Measurements from ENCODE around the gene KIRREL1. TPM values are rescaled to one million over a fixed set of nuclear protein-coding genes. Genes with fewer than 3 reads are reported as not detected.

The KIRREL1 gene
- total and polyA plus RNA-seq, 2 donors from 2014 or later: 13.7 to 54.9 TPM

DNA sequence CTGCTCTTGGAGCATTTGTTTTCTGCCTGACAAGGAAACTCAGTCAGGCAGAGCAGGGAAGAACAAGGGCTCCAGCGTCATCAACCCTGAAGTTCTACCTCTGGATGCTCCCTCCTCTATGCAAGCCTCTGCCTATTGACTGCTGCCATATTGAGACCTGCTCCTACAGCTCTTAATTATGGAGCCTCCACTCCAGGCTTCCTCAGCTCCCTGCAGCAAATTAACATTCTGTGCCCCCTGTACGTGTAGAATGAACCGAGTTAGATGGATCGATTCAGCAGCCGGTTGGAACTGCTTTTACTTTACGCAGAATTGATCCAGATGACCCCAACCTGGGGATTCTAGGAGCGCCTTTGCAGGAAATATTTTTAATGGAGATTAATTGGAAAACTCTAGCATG is 68.7 kb downstream of the KIRREL1 start:
- Histone ChIP-seq H3K4me3 (ENCODE audit: low read length in 3 of 3) (no peak overlapping the region), H3K9me3 (ENCODE audit: control insufficient read depth in 2 of 3, insufficient read depth in 1 of 3, low read length in 3 of 3) (no peaks in the 10 kb centered on the region), H3K36me3 (ENCODE audit: control insufficient read depth in 2 of 3, insufficient read depth in 3 of 3, low read length in 3 of 3) (peaks cover 0 to 5% (median 2%) of the 10 kb centered on the region in 3 donors), H3K27ac (ENCODE audit: low read depth in 2 of 2, low read length in 2 of 2) (no peak overlapping the region), H3K4me1 (ENCODE audit: control insufficient read depth in 2 of 3, insufficient read depth in 2 of 3, low read depth in 1 of 3, low read length in 3 of 3) (peaks cover 0 to 10% (median 3%) of the 10 kb centered on the region in 3 donors), H3K9ac (ENCODE audit: low read length in 3 of 3) (no peak overlapping the region), H3K27me3 (ENCODE audit: control insufficient read depth, insufficient read depth, low read length) (no peaks in the 10 kb centered on the region)
- TF ChIP-seq, protein P1, sequence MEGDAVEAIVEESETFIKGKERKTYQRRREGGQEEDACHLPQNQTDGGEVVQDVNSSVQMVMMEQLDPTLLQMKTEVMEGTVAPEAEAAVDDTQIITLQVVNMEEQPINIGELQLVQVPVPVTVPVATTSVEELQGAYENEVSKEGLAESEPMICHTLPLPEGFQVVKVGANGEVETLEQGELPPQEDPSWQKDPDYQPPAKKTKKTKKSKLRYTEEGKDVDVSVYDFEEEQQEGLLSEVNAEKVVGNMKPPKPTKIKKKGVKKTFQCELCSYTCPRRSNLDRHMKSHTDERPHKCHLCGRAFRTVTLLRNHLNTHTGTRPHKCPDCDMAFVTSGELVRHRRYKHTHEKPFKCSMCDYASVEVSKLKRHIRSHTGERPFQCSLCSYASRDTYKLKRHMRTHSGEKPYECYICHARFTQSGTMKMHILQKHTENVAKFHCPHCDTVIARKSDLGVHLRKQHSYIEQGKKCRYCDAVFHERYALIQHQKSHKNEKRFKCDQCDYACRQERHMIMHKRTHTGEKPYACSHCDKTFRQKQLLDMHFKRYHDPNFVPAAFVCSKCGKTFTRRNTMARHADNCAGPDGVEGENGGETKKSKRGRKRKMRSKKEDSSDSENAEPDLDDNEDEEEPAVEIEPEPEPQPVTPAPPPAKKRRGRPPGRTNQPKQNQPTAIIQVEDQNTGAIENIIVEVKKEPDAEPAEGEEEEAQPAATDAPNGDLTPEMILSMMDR (IDR thresholded peaks at IDR 0.05; ENCODE audit: borderline replicate concordance, extremely low read depth, insufficient read depth): no peak
- FAIRE-seq: no peak
- peak in 2 of 5 donors; percentile 41 to 42 for DNase-seq
- intact Hi-C loops (cut with DNase I): no loop called here

DNA sequence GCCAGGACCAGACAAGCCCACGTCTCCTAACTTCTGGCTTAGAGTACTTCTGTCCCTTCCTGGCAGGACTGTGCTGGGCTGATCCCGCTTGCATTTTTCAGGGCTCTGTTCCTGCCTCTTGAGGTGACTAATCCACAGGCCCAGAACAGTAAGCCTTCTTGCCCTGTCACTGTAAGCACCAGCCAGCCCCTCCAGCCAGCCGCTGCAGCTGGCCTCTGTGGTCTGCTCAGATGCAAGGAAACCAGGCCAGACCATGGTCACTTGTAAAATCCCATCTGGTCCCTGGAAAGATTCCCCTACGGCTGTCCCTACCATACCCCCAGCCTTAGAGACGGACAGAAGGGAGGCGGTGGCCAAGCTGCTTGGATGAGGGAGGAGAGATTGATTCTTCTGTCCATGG is 74.2 kb downstream of the KIRREL1 start:
- Histone ChIP-seq H3K9ac (ENCODE audit: low read length in 3 of 3) (no peak overlapping the region), H3K27ac (ENCODE audit: low read depth in 2 of 2, low read length in 2 of 2) (no peak overlapping the region)

DNA sequence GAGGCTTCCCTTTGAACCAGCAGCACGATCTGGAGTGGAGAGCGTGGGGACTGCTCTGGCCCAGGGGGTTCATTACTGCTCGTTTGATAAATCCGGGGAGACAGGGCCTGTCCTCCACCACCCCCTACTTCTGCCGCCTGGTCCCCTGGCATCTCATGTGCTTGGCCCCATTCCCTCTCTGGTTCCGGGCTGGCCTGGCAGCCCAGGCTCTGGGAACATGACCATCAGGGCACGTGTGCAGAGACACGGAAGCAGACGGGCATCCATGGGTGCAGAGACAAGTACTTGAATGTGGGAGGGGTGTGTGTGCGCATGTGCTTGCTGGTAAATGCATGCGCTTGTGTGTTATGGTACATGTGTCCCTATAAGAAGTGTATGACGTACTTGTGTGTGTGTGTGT is 75.5 kb downstream of the KIRREL1 start:
- TF ChIP-seq, protein P1 (IDR thresholded peaks at IDR 0.05; ENCODE audit: borderline replicate concordance, extremely low read depth, insufficient read depth): no peak
- no peak for DNase-seq
- H3K9me3 ChIP-seq (ENCODE audit: control insufficient read depth in 2 of 3, insufficient read depth in 1 of 3, low read length in 3 of 3): no peaks in the 10 kb centered on the region
- H3K27me3 ChIP-seq (ENCODE audit: control insufficient read depth, insufficient read depth, low read length): no peaks in the 10 kb centered on the region
- no peak overlapping the region for H3K27ac ChIP-seq (ENCODE audit: low read depth in 2 of 2, low read length in 2 of 2)
- intact Hi-C loops (cut with DNase I): no loop called here
- H3K9ac ChIP-seq (ENCODE audit: low read length in 3 of 3): no peak overlapping the region
- no peak for FAIRE-seq
- peaks cover 0 to 2% (median 0%) of the 10 kb centered on the region in 3 donors for H3K36me3 ChIP-seq (ENCODE audit: control insufficient read depth in 2 of 3, insufficient read depth in 3 of 3, low read length in 3 of 3)
- peaks cover 2 to 35% (median 2%) of the 10 kb centered on the region in 3 donors for H3K4me1 ChIP-seq (ENCODE audit: control insufficient read depth in 2 of 3, insufficient read depth in 2 of 3, low read depth in 1 of 3, low read length in 3 of 3)
- no peak overlapping the region for H3K4me3 ChIP-seq (ENCODE audit: low read length in 3 of 3)

More for the DNA sequence above, 74.2 kb downstream of the KIRREL1 start:
- H3K9me3 ChIP-seq (ENCODE audit: control insufficient read depth in 2 of 3, insufficient read depth in 1 of 3, low read length in 3 of 3): no peaks in the 10 kb centered on the region
- intact Hi-C loops (cut with DNase I): no loop called here
- FAIRE-seq (no peak), DNase-seq (no peak)
- TF ChIP-seq, protein P1 (IDR thresholded peaks at IDR 0.05; ENCODE audit: borderline replicate concordance, extremely low read depth, insufficient read depth): no peak
- H3K36me3 ChIP-seq (ENCODE audit: control insufficient read depth in 2 of 3, insufficient read depth in 3 of 3, low read length in 3 of 3): peaks cover 0 to 5% (median 2%) of the 10 kb centered on the region in 3 donors
- no peaks in the 10 kb centered on the region for H3K27me3 ChIP-seq (ENCODE audit: control insufficient read depth, insufficient read depth, low read length)
- H3K4me3 ChIP-seq (ENCODE audit: low read length in 3 of 3): no peak overlapping the region
- peaks cover 0 to 25% (median 2%) of the 10 kb centered on the region in 3 donors for H3K4me1 ChIP-seq (ENCODE audit: control insufficient read depth in 2 of 3, insufficient read depth in 2 of 3, low read depth in 1 of 3, low read length in 3 of 3)

DNA sequence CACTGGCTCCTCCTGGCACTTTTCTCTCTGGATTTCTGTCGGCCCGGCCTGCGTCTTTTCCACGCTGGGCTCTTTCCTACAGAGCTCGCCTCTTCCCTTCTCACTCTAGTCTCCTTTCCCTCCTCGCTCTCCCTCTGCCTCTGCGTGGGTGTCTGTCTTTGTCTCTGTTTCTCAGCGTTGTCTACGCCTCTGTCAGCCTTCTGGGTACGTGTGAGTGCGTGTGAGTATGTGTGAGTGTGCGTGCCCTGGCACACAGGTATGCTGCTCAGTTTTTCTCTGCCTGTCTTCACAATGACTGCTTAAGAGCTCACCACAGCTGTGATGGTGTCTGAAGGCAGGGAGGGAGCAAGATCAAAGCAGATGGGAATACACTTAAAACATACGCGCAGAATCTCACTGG is 77.7 kb downstream of the KIRREL1 start:
- Histone ChIP-seq H3K9ac (ENCODE audit: low read length in 3 of 3) (no peak overlapping the region), H3K4me3 (ENCODE audit: low read length in 3 of 3) (no peak overlapping the region), H3K27ac (ENCODE audit: low read depth in 2 of 2, low read length in 2 of 2) (no peak overlapping the region), H3K9me3 (ENCODE audit: control insufficient read depth in 2 of 3, insufficient read depth in 1 of 3, low read length in 3 of 3) (no peaks in the 10 kb centered on the region), H3K27me3 (ENCODE audit: control insufficient read depth, insufficient read depth, low read length) (no peaks in the 10 kb centered on the region), H3K36me3 (ENCODE audit: control insufficient read depth in 2 of 3, insufficient read depth in 3 of 3, low read length in 3 of 3) (peaks cover 0 to 2% (median 0%) of the 10 kb centered on the region in 3 donors), H3K4me1 (ENCODE audit: control insufficient read depth in 2 of 3, insufficient read depth in 2 of 3, low read depth in 1 of 3, low read length in 3 of 3) (peaks cover 7 to 49% (median 9%) of the 10 kb centered on the region in 3 donors)
- TF ChIP-seq, protein P1 (IDR thresholded peaks at IDR 0.05; ENCODE audit: borderline replicate concordance, extremely low read depth, insufficient read depth): no peak
- FAIRE-seq: no peak
- DNase-seq: peak in 3 of 5 donors; percentile 37 to 47 (median 46)
- intact Hi-C loops (cut with DNase I): no loop called here

All from kidney (tissue), 14 donors.